ENCODE results near the gene OR4K2. TPM values are rescaled to one million over a fixed set of nuclear protein-coding genes. Genes with fewer than 3 reads are reported as not detected.

OR4K2 gene
- total RNA-seq, 1 donor from 2014 or later = not detected

DNA sequence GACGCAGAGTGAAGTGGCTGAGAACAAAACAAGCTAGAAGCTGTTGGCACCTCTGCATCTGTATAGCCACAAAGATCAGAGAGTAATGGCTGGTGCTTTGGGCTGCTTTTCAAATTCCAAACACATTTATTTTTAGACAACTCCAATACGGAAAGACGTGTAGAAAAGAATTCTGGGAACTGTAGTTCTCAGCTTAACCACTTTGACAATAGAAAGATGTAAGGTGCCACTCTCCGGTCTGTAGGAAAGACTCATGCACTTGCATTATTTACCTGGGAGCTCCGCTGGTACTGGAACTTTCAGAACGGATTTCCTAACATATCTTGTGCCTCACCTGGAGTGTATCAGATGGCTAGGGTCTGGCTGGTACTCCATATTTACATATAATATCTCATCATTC lies 1.8 kb upstream of the OR4K2 start:
- Histone ChIP-seq H3K4me3 (ENCODE audit: low read depth, low read length) (no peak overlapping the region), H3K36me3 (ENCODE audit: control insufficient read depth, insufficient read depth, low read length) (no peaks in the 10 kb centered on the region), H3K27me3 (ENCODE audit: control insufficient read depth, insufficient read depth, low read length) (no peaks in the 10 kb centered on the region)
- DNase-seq (ENCODE audit: low read depth) = no peak
- no peak for TF ChIP-seq CTCF (IDR thresholded peaks at IDR 0.05; ENCODE audit: insufficient read depth, low read length, poor library complexity, severe bottlenecking)

DNA sequence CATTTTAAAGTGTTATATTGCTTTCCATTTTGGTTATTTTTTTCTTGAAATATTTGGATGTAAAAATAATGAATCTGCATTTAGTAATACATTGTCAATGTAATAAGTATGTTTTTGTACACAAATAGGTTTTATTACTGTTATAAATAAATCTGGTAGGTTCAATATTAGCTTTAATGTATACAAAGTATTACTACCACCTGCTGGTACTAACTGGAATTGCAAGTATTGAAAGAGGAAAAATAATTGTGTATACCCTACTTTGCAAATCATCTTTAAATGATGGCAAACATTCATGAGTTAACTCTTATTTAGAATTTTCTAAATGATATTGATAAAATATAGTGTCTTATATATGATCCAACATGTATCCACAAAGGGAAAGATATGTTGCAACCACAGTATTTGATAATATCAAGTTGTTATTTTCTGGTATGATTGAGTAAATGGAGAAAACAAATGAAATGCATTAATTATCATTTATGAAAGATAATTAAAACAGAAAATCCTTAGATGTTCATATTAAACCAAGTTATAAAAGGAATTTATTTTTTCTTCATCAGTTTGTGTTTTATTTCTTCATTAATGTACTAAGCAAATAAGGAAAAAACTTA lies 3.2 kb downstream of the OR4K2 start:
- DNase-seq (ENCODE audit: low read depth) = no peak
- Histone ChIP-seq H3K36me3 (ENCODE audit: control insufficient read depth, insufficient read depth, low read length) (no peaks in the 10 kb centered on the region), H3K27me3 (ENCODE audit: control insufficient read depth, insufficient read depth, low read length) (no peaks in the 10 kb centered on the region), H3K4me3 (ENCODE audit: low read depth, low read length) (no peak overlapping the region)
- TF ChIP-seq CTCF (IDR thresholded peaks at IDR 0.05; ENCODE audit: insufficient read depth, low read length, poor library complexity, severe bottlenecking) = no peak

- DNase-seq (ENCODE audit: low read depth) = no peak
- no peak for TF ChIP-seq CTCF (IDR thresholded peaks at IDR 0.05; ENCODE audit: insufficient read depth, low read length, poor library complexity, severe bottlenecking)
- H3K27me3 ChIP-seq (ENCODE audit: control insufficient read depth, insufficient read depth, low read length) = no peaks in the 10 kb centered on the region
- H3K4me3 ChIP-seq (ENCODE audit: low read depth, low read length) = no peak overlapping the region
- no peaks in the 10 kb centered on the region for H3K36me3 ChIP-seq (ENCODE audit: control insufficient read depth, insufficient read depth, low read length)
These were observed 20.3 kb downstream of the OR4K2 start for GRCh38 chr14:19895282-19895681.

DNA sequence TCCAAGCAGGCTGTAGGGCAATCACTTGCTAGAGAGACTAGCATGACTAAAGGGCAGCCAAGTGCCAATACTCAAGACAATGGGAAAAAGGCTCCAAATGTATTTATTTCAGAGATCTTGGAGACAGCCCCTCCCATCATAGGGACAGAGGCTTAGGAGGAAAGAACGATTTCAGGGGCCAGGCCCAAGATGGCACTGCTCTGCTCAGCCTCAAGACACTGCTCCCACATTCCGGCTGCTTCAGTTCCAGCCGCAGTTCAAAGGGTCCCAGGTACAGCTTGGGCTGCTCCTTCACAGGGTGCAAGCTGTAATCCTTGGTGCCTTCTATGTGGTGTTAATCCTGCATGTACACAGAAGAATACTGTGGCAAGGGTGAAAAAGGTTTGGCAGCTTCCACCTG lies 26.1 kb downstream of the OR4K2 start:
- Histone ChIP-seq H3K27me3 (ENCODE audit: control insufficient read depth, insufficient read depth, low read length) (no peaks in the 10 kb centered on the region), H3K4me3 (ENCODE audit: low read depth, low read length) (no peak overlapping the region), H3K36me3 (ENCODE audit: control insufficient read depth, insufficient read depth, low read length) (no peaks in the 10 kb centered on the region)
- TF ChIP-seq CTCF (IDR thresholded peaks at IDR 0.05; ENCODE audit: insufficient read depth, low read length, poor library complexity, severe bottlenecking) = no peak
- no peak for DNase-seq (ENCODE audit: low read depth)

- Histone ChIP-seq H3K36me3 (ENCODE audit: control insufficient read depth, insufficient read depth, low read length) (no peaks in the 10 kb centered on the region), H3K4me3 (ENCODE audit: low read depth, low read length) (no peak overlapping the region), H3K27me3 (ENCODE audit: control insufficient read depth, insufficient read depth, low read length) (no peaks in the 10 kb centered on the region)
- DNase-seq (ENCODE audit: low read depth) = no peak
- TF ChIP-seq CTCF (IDR thresholded peaks at IDR 0.05; ENCODE audit: insufficient read depth, low read length, poor library complexity, severe bottlenecking) = no peak
These were observed 27.5 kb downstream of the OR4K2 start for GRCh38 chr14:19902409-19902808.

- Histone ChIP-seq H3K27me3 (ENCODE audit: control insufficient read depth, insufficient read depth, low read length) (no peaks in the 10 kb centered on the region), H3K36me3 (ENCODE audit: control insufficient read depth, insufficient read depth, low read length) (no peaks in the 10 kb centered on the region), H3K4me3 (ENCODE audit: low read depth, low read length) (no peak overlapping the region)
- TF ChIP-seq CTCF (IDR thresholded peaks at IDR 0.05; ENCODE audit: insufficient read depth, low read length, poor library complexity, severe bottlenecking) = no peak
- no peak for DNase-seq (ENCODE audit: low read depth)
These were observed 31.7 kb downstream of the OR4K2 start for GRCh38 chr14:19906665-19907064.
